Measurements from ENCODE around the gene RGS10.

RGS10 gene

GRCh38 chr10:119503821-119504220, 38.7 kb downstream of the RGS10 start:
- Histone ChIP-seq H3K4me3 (ENCODE audit: low read depth, low read length) (no peak overlapping the region), H3K4me1 (ENCODE audit: control insufficient read depth, insufficient read depth, low read length) (no peaks in the 10 kb centered on the region), H3K9me3 (ENCODE audit: control insufficient read depth, insufficient read depth, low read length) (no peaks in the 10 kb centered on the region), H3K9ac (ENCODE audit: low read depth, low read length) (no peak overlapping the region), H3K27ac (ENCODE audit: low read depth, low read length) (no peak overlapping the region), H3K27me3 (ENCODE audit: control insufficient read depth, insufficient read depth, low read length) (no peaks in the 10 kb centered on the region), H3K36me3 (ENCODE audit: control insufficient read depth, insufficient read depth, low read length) (no peaks in the 10 kb centered on the region)

DNA sequence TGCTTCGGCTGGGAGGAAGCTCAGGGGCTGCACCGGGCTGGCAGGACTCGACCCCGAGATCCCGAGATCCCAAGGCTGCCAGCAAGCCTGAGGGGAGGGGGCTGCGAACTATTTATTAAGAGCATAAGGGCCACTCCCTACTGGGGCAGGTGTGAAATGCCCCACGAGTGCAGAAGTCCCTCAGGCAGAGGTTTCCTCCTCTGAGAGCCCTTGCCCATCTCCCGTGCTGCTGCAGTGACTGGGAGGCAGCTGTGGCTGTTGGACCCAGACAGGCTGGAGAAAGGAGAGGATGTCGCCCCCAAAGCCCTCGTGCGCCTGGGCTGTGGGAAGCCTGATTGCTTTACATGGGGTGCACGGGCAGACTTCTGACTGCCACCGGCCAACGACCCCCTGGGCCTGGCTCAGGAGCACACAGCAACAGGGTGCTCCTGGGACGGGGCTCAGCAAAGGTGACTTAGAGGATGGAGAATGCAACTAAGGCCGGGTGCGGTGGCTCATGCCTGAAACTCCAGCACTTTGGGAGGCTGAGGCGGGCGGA, 39.8 kb downstream of the RGS10 start:
- Histone ChIP-seq H3K9ac (ENCODE audit: low read depth, low read length) (no peak overlapping the region), H3K27ac (ENCODE audit: low read depth, low read length) (no peak overlapping the region), H3K9me3 (ENCODE audit: control insufficient read depth, insufficient read depth, low read length) (no peaks in the 10 kb centered on the region), H3K27me3 (ENCODE audit: control insufficient read depth, insufficient read depth, low read length) (no peaks in the 10 kb centered on the region), H3K4me3 (ENCODE audit: low read depth, low read length) (no peak overlapping the region), H3K36me3 (ENCODE audit: control insufficient read depth, insufficient read depth, low read length) (no peaks in the 10 kb centered on the region), H3K4me1 (ENCODE audit: control insufficient read depth, insufficient read depth, low read length) (no peaks in the 10 kb centered on the region)

- no peaks in the 10 kb centered on the region for H3K4me1 ChIP-seq (ENCODE audit: control insufficient read depth, insufficient read depth, low read length)
- no peak overlapping the region for H3K4me3 ChIP-seq (ENCODE audit: low read depth, low read length)
- no peaks in the 10 kb centered on the region for H3K9me3 ChIP-seq (ENCODE audit: control insufficient read depth, insufficient read depth, low read length)
- no peak overlapping the region for H3K9ac ChIP-seq (ENCODE audit: low read depth, low read length)
- H3K27me3 ChIP-seq (ENCODE audit: control insufficient read depth, insufficient read depth, low read length): no peaks in the 10 kb centered on the region
- H3K27ac ChIP-seq (ENCODE audit: low read depth, low read length): no peak overlapping the region
- H3K36me3 ChIP-seq (ENCODE audit: control insufficient read depth, insufficient read depth, low read length): no peaks in the 10 kb centered on the region
Measured at GRCh38 chr10:119502209-119502608, 40.3 kb downstream of the RGS10 start.

DNA sequence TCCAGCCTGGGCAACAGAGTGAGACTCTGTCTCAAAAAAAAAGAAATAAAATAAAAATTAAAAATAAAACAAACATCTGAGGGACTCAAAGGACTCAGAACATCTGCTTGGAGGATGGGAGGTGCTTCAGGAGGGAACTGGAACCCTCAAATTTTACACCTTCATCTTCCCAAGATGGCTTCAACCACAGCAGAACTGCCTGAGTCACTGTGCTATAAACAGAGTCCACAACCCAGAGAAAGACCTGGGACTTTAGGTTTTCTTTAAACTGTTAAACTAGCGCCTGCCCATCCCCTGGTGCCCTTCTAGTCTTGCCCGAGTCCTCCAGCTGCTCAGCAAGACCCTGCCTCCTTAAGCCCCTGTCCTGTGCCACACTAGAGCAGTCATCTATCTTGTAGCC, 40.8 kb downstream of the RGS10 start:
- no peaks in the 10 kb centered on the region for H3K4me1 ChIP-seq (ENCODE audit: control insufficient read depth, insufficient read depth, low read length)
- H3K36me3 ChIP-seq (ENCODE audit: control insufficient read depth, insufficient read depth, low read length): no peaks in the 10 kb centered on the region
- no peak overlapping the region for H3K4me3 ChIP-seq (ENCODE audit: low read depth, low read length)
- no peak overlapping the region for H3K9ac ChIP-seq (ENCODE audit: low read depth, low read length)
- H3K9me3 ChIP-seq (ENCODE audit: control insufficient read depth, insufficient read depth, low read length): no peaks in the 10 kb centered on the region
- H3K27me3 ChIP-seq (ENCODE audit: control insufficient read depth, insufficient read depth, low read length): no peaks in the 10 kb centered on the region
- H3K27ac ChIP-seq (ENCODE audit: low read depth, low read length): no peak overlapping the region

DNA sequence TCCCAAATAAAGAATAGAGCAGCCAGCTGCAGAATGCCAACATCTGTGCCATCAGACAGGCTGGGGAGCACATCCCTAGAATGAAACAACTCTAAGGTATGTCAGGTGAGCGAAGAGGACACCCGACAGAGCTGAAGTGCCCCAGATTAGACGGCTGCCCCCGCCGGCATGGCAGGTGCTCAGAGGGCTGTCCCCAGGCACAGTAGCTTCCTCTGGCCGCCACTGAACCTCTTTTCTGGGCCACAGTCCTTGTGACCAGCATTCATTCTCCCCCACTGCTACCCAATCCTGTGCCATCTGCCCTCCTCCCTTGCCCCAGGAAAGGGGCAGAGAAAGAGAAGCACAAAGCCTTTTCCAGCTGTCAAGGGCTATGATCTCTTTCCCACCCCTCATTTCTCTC, 41.7 kb downstream of the RGS10 start:
- Histone ChIP-seq H3K9ac (ENCODE audit: low read depth, low read length) (no peak overlapping the region), H3K27ac (ENCODE audit: low read depth, low read length) (no peak overlapping the region), H3K4me1 (ENCODE audit: control insufficient read depth, insufficient read depth, low read length) (no peaks in the 10 kb centered on the region), H3K4me3 (ENCODE audit: low read depth, low read length) (no peak overlapping the region), H3K36me3 (ENCODE audit: control insufficient read depth, insufficient read depth, low read length) (no peaks in the 10 kb centered on the region), H3K9me3 (ENCODE audit: control insufficient read depth, insufficient read depth, low read length) (no peaks in the 10 kb centered on the region), H3K27me3 (ENCODE audit: control insufficient read depth, insufficient read depth, low read length) (no peaks in the 10 kb centered on the region)

GRCh38 chr10:119500123-119500795, 42.3 kb downstream of the RGS10 start:
- Histone ChIP-seq H3K27me3 (ENCODE audit: control insufficient read depth, insufficient read depth, low read length) (no peaks in the 10 kb centered on the region; the same call in 1 of the 2 replicates), H3K9ac (ENCODE audit: low read depth, low read length) (no peak overlapping the region), H3K4me3 (ENCODE audit: low read depth, low read length) (no peak overlapping the region), H3K4me1 (ENCODE audit: control insufficient read depth, insufficient read depth, low read length) (no peaks in the 10 kb centered on the region), H3K27ac (ENCODE audit: low read depth, low read length) (no peak overlapping the region), H3K36me3 (ENCODE audit: control insufficient read depth, insufficient read depth, low read length) (no peaks in the 10 kb centered on the region), H3K9me3 (ENCODE audit: control insufficient read depth, insufficient read depth, low read length) (no peaks in the 10 kb centered on the region)

DNA sequence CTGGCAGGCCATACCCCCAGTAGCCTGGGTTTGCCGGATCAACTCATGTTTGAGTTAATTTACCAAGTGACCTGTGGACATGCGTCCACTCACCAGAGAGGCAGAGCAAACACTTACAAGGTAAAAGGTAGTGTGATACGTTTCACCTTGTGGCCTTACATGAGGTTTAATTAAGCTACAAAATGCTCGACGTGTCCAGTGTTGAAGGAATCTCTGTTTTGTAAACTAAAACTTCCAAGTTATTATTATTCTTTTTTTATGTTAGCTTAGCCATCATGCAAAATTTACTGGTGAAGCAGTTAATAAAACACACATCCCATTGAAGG, 42.9 kb downstream of the RGS10 start:
- Histone ChIP-seq H3K9me3 (ENCODE audit: control insufficient read depth, insufficient read depth, low read length) (no peaks in the 10 kb centered on the region), H3K4me1 (ENCODE audit: control insufficient read depth, insufficient read depth, low read length) (no peaks in the 10 kb centered on the region), H3K27ac (ENCODE audit: low read depth, low read length) (no peak overlapping the region), H3K4me3 (ENCODE audit: low read depth, low read length) (no peak overlapping the region), H3K9ac (ENCODE audit: low read depth, low read length) (no peak overlapping the region), H3K27me3 (ENCODE audit: control insufficient read depth, insufficient read depth, low read length) (no peaks in the 10 kb centered on the region; the same call in 1 of the 2 replicates), H3K36me3 (ENCODE audit: control insufficient read depth, insufficient read depth, low read length) (no peaks in the 10 kb centered on the region)

DNA sequence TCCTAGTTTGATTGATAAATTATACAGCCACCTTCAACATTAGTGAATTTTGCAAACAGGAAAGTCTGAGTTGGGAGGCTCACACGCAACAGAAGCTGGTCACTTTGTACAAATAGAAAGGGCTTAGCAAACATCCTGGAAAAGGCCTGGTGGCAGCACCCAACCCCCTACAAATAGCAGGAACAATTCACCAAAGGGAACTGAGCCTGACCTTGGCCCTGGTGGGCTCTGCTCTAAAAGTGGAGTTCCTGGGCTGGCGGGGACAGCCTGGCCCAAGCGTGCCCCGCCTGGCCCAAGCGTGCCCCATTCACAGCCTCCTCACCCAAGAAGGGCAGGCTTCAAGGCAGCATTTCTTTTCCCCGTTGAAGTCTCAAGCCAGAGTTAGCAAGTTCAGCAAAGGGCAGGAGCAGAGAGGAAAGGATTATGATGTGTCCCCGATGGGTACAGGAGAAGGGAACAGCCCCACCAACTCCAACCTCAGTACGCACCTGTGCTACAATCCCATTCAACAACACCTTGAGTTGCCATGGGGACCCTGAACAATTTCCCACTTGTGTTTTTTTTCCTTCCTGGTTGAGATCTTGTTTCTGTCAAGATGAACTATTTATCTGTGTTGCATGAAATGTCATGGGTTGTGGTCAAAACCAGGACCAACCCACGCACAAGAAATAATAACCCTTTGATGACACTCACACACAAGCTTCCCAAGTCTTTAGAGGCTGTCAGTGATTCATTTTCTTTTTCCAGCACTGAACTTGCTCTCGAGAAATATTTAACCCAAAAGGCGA, 43.4 kb downstream of the RGS10 start:
- H3K27ac ChIP-seq (ENCODE audit: low read depth, low read length): no peak overlapping the region
- H3K4me1 ChIP-seq (ENCODE audit: control insufficient read depth, insufficient read depth, low read length): no peaks in the 10 kb centered on the region
- no peak overlapping the region for H3K9ac ChIP-seq (ENCODE audit: low read depth, low read length)
- H3K36me3 ChIP-seq (ENCODE audit: control insufficient read depth, insufficient read depth, low read length): no peaks in the 10 kb centered on the region
- no peak overlapping the region for H3K4me3 ChIP-seq (ENCODE audit: low read depth, low read length)
- H3K27me3 ChIP-seq (ENCODE audit: control insufficient read depth, insufficient read depth, low read length): no peaks in the 10 kb centered on the region; the same call in 1 of the 2 replicates
- H3K9me3 ChIP-seq (ENCODE audit: control insufficient read depth, insufficient read depth, low read length): no peaks in the 10 kb centered on the region

DNA sequence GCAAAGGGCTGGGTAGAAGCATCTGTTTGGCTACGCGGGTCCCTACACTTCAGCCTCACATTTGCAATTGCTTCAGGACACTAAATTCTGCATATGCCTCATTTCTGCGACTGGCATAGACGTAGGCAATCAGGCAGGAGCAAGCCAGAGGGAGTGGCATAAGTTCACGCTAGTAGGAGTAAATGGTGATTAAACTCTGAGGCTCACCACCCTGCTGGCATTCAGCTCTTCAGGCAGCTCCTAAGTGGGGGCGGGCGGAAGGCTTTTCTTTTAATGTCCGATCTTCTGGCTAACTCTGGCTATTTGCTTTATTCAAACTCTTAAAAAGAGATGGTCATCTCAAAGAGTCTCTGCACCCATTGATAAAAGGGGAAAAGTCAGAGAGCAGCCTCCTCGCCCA, 45.3 kb downstream of the RGS10 start:
- Histone ChIP-seq H3K9me3 (ENCODE audit: control insufficient read depth, insufficient read depth, low read length) (no peaks in the 10 kb centered on the region), H3K36me3 (ENCODE audit: control insufficient read depth, insufficient read depth, low read length) (no peaks in the 10 kb centered on the region), H3K4me1 (ENCODE audit: control insufficient read depth, insufficient read depth, low read length) (no peaks in the 10 kb centered on the region), H3K27me3 (ENCODE audit: control insufficient read depth, insufficient read depth, low read length) (no peaks in the 10 kb centered on the region; the same call in 1 of the 2 replicates), H3K27ac (ENCODE audit: low read depth, low read length) (no peak overlapping the region), H3K4me3 (ENCODE audit: low read depth, low read length) (no peak overlapping the region), H3K9ac (ENCODE audit: low read depth, low read length) (no peak overlapping the region)

DNA sequence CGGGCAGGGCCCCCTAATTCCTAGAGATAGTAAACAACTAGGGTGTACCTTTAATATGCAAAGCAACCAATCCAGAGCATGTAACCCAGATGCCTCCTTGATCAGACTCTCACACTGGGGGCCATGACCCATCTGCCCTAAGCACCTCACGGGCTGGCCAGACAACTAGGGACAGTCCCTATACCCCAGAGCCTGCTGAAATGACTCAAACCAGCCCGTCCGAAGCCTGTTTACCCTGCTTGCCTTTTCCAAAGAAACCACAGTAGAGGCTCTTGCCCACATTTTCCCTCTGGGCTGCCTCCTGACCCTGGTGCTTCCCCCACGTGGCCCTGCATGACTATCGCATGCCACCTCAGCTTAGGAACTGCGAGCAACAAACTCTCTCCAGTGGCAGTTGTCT, 46.2 kb downstream of the RGS10 start:
- no peaks in the 10 kb centered on the region for H3K9me3 ChIP-seq (ENCODE audit: control insufficient read depth, insufficient read depth, low read length)
- H3K36me3 ChIP-seq (ENCODE audit: control insufficient read depth, insufficient read depth, low read length): no peaks in the 10 kb centered on the region
- no peak overlapping the region for H3K27ac ChIP-seq (ENCODE audit: low read depth, low read length)
- H3K4me3 ChIP-seq (ENCODE audit: low read depth, low read length): no peak overlapping the region
- no peaks in the 10 kb centered on the region; the same call in 1 of the 2 replicates for H3K27me3 ChIP-seq (ENCODE audit: control insufficient read depth, insufficient read depth, low read length)
- no peaks in the 10 kb centered on the region for H3K4me1 ChIP-seq (ENCODE audit: control insufficient read depth, insufficient read depth, low read length)
- H3K9ac ChIP-seq (ENCODE audit: low read depth, low read length): no peak overlapping the region

- no peak overlapping the region for H3K27ac ChIP-seq (ENCODE audit: low read depth, low read length)
- H3K9me3 ChIP-seq (ENCODE audit: control insufficient read depth, insufficient read depth, low read length): no peaks in the 10 kb centered on the region
- H3K9ac ChIP-seq (ENCODE audit: low read depth, low read length): no peak overlapping the region
- no peaks in the 10 kb centered on the region for H3K4me1 ChIP-seq (ENCODE audit: control insufficient read depth, insufficient read depth, low read length)
- H3K4me3 ChIP-seq (ENCODE audit: low read depth, low read length): no peak overlapping the region
- no peaks in the 10 kb centered on the region; the same call in 1 of the 2 replicates for H3K27me3 ChIP-seq (ENCODE audit: control insufficient read depth, insufficient read depth, low read length)
- no peaks in the 10 kb centered on the region for H3K36me3 ChIP-seq (ENCODE audit: control insufficient read depth, insufficient read depth, low read length)
Measured at GRCh38 chr10:119495545-119495944, 47.0 kb downstream of the RGS10 start.
